Measurements from ENCODE around the gene NRXN3. TPM values are rescaled to one million over a fixed set of nuclear protein-coding genes. Genes with fewer than 3 reads are reported as not detected.

NRXN3 gene
- total and polyA plus RNA-seq, 4 donors, result 0.07 to 1.2 (median 0.23) TPM

DNA sequence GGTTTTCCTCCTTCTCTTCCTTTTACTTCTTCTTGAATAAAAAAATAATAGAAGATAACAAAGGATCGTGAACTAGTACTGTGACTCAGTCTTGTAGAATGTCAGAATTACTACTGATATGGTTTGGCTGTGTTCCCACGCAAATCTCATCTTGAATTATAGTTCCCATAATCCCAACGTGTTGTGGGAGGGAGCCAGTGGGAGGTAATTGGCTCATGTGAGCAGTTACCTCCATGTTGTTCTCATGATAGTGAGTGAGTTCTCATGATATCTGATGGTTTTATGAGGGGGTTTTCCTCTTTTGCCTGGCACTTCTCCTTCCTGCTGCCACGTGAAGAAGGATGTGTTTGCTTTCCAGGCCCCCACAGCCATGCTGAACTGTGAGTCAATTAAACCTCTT is 1491.6 kb downstream of the NRXN3 start:
- Histone ChIP-seq H3K4me1 (ENCODE audit: control insufficient read depth in 4 of 4, insufficient read depth in 4 of 4, low read length in 3 of 4) (no peaks in the 10 kb centered on the region), H3K27ac (ENCODE audit: low read depth in 1 of 2, low read length in 2 of 2) (no peak overlapping the region), H3K9me3 (ENCODE audit: control insufficient read depth in 4 of 4, low read length in 3 of 4) (no peaks in the 10 kb centered on the region), H3K27me3 (ENCODE audit: control insufficient read depth in 4 of 4, insufficient read depth in 4 of 4, low read length in 3 of 4) (no peaks in the 10 kb centered on the region), H3K36me3 (ENCODE audit: control insufficient read depth in 4 of 4, insufficient read depth in 3 of 4, low read depth in 1 of 4, low read length in 3 of 4) (no peaks in the 10 kb centered on the region), H3K9ac (ENCODE audit: low read depth in 1 of 2, low read length in 2 of 2) (no peak overlapping the region), H3K4me3 (ENCODE audit: low read depth in 1 of 3, low read length in 3 of 3) (no peak overlapping the region)
- TF ChIP-seq, protein P1, sequence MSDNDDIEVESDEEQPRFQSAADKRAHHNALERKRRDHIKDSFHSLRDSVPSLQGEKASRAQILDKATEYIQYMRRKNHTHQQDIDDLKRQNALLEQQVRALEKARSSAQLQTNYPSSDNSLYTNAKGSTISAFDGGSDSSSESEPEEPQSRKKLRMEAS (IDR thresholded peaks at IDR 0.05), result no peak
- TF ChIP-seq HNF4G (IDR thresholded peaks at IDR 0.05), result no peak
- no peak for TF ChIP-seq RXRA (IDR thresholded peaks at IDR 0.05)
- no peak for TF ChIP-seq RAD21 (IDR thresholded peaks at IDR 0.05)
- no peak for TF ChIP-seq JUND (IDR thresholded peaks at IDR 0.05)
- no peak for TF ChIP-seq CTCF (IDR thresholded peaks at IDR 0.05; ENCODE audit: low read depth, low read length, missing input control)
- TF ChIP-seq, protein P2, sequence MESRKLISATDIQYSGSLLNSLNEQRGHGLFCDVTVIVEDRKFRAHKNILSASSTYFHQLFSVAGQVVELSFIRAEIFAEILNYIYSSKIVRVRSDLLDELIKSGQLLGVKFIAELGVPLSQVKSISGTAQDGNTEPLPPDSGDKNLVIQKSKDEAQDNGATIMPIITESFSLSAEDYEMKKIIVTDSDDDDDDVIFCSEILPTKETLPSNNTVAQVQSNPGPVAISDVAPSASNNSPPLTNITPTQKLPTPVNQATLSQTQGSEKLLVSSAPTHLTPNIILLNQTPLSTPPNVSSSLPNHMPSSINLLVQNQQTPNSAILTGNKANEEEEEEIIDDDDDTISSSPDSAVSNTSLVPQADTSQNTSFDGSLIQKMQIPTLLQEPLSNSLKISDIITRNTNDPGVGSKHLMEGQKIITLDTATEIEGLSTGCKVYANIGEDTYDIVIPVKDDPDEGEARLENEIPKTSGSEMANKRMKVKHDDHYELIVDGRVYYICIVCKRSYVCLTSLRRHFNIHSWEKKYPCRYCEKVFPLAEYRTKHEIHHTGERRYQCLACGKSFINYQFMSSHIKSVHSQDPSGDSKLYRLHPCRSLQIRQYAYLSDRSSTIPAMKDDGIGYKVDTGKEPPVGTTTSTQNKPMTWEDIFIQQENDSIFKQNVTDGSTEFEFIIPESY (IDR thresholded peaks at IDR 0.05), result no peak
- TF ChIP-seq HNF4A (conservative IDR thresholded peaks at IDR 0.05), result no peak
- no peak for TF ChIP-seq GABPA (IDR thresholded peaks at IDR 0.05 in 1 of 2, conservative IDR thresholded peaks at IDR 0.05 in 1 of 2)
- no peak for TF ChIP-seq ATF3 (IDR thresholded peaks at IDR 0.05)
- no peak for TF ChIP-seq FOXA1 (IDR thresholded peaks at IDR 0.05)
- TF ChIP-seq TAF1 (conservative IDR thresholded peaks at IDR 0.05), result no peak
- no peak for DNase-seq (ENCODE audit: low spot score)
- WGBS, result 51% methylated on average over 4 of the region's 4 CpGs

DNA sequence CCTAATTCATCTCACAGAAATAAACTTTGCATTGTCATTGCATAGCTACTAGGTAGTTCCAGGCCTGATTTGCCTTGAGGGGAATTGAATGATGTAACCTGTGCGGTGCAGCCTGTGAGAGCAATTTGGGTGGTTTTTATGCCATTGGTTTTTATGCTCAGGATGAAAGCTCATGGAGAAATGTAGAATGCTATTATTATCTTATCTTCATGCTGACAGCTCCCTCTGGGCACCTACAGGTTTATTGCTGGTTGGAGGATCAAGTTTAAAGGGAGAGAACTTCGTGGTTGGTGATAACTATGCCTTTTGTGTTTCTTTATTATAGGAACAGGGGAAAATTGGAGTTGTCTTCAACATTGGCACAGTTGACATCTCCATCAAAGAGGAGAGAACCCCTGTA is 1493.3 kb downstream of the NRXN3 start:
- Histone ChIP-seq H3K4me3 (ENCODE audit: low read depth in 1 of 3, low read length in 3 of 3) (no peak overlapping the region), H3K4me1 (ENCODE audit: control insufficient read depth in 4 of 4, insufficient read depth in 4 of 4, low read length in 3 of 4) (no peaks in the 10 kb centered on the region), H3K27me3 (ENCODE audit: control insufficient read depth in 4 of 4, insufficient read depth in 4 of 4, low read length in 3 of 4) (no peaks in the 10 kb centered on the region), H3K9ac (ENCODE audit: low read depth in 1 of 2, low read length in 2 of 2) (no peak overlapping the region), H3K36me3 (ENCODE audit: control insufficient read depth in 4 of 4, insufficient read depth in 3 of 4, low read depth in 1 of 4, low read length in 3 of 4) (no peaks in the 10 kb centered on the region), H3K27ac (ENCODE audit: low read depth in 1 of 2, low read length in 2 of 2) (no peak overlapping the region), H3K9me3 (ENCODE audit: control insufficient read depth in 4 of 4, low read length in 3 of 4) (no peaks in the 10 kb centered on the region)
- no peak for DNase-seq (ENCODE audit: low spot score)
- no peak for TF ChIP-seq CTCF (IDR thresholded peaks at IDR 0.05; ENCODE audit: low read depth, low read length, missing input control)
- TF ChIP-seq, protein P2 (IDR thresholded peaks at IDR 0.05), result no peak
- no peak for TF ChIP-seq YY1 (IDR thresholded peaks at IDR 0.05)
- TF ChIP-seq, protein P3, sequence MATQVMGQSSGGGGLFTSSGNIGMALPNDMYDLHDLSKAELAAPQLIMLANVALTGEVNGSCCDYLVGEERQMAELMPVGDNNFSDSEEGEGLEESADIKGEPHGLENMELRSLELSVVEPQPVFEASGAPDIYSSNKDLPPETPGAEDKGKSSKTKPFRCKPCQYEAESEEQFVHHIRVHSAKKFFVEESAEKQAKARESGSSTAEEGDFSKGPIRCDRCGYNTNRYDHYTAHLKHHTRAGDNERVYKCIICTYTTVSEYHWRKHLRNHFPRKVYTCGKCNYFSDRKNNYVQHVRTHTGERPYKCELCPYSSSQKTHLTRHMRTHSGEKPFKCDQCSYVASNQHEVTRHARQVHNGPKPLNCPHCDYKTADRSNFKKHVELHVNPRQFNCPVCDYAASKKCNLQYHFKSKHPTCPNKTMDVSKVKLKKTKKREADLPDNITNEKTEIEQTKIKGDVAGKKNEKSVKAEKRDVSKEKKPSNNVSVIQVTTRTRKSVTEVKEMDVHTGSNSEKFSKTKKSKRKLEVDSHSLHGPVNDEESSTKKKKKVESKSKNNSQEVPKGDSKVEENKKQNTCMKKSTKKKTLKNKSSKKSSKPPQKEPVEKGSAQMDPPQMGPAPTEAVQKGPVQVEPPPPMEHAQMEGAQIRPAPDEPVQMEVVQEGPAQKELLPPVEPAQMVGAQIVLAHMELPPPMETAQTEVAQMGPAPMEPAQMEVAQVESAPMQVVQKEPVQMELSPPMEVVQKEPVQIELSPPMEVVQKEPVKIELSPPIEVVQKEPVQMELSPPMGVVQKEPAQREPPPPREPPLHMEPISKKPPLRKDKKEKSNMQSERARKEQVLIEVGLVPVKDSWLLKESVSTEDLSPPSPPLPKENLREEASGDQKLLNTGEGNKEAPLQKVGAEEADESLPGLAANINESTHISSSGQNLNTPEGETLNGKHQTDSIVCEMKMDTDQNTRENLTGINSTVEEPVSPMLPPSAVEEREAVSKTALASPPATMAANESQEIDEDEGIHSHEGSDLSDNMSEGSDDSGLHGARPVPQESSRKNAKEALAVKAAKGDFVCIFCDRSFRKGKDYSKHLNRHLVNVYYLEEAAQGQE (IDR thresholded peaks at IDR 0.05), result no peak
- no peak for TF ChIP-seq HNF4G (IDR thresholded peaks at IDR 0.05)
- TF ChIP-seq GABPA (IDR thresholded peaks at IDR 0.05 in 1 of 2, conservative IDR thresholded peaks at IDR 0.05 in 1 of 2), result no peak
- no peak for TF ChIP-seq HNF4A (conservative IDR thresholded peaks at IDR 0.05)
- TF ChIP-seq SP1 (IDR thresholded peaks at IDR 0.05), result no peak
- TF ChIP-seq, protein P1 (IDR thresholded peaks at IDR 0.05), result no peak
- TF ChIP-seq RAD21 (IDR thresholded peaks at IDR 0.05), result no peak
- TF ChIP-seq TAF1 (conservative IDR thresholded peaks at IDR 0.05), result no peak
- TF ChIP-seq RXRA (IDR thresholded peaks at IDR 0.05), result no peak
- no peak for TF ChIP-seq JUND (IDR thresholded peaks at IDR 0.05)
- TF ChIP-seq ATF3 (IDR thresholded peaks at IDR 0.05), result no peak
- TF ChIP-seq FOXA1 (IDR thresholded peaks at IDR 0.05), result no peak
- no peak for TF ChIP-seq NR2F2 (IDR thresholded peaks at IDR 0.05)
- 71% methylated on average over 2 of the region's 2 CpGs for WGBS
